Ovary (tissue), 3 donors: ENCODE results near the gene TMPRSS4.

ENCODE experiments used
- POLR2A ChIP-seq: fragments of 450-650 bp; IDR thresholded peaks from one replicate; pipeline ENCODE4 v1.6.1; 2017; ENCODE audit warnings: antibody characterized with exemption, mild to moderate bottlenecking, moderate library complexity
- TF ChIP-seq, protein P1 (sequence below), 3 donors: fragments of 450-650 bp in 2 of 3; fragments of 200-600 bp in 1 of 3; IDR thresholded peaks; one replicate each; pipeline versions ENCODE4 v1.5.1 to v1.8.0; 2016 to 2022; ENCODE audit warnings: antibody characterized with exemption in 3 of 3, mild to moderate bottlenecking in 1 of 3
- donor health status: DM: no; HTN: no; CAD: no.

DNA sequence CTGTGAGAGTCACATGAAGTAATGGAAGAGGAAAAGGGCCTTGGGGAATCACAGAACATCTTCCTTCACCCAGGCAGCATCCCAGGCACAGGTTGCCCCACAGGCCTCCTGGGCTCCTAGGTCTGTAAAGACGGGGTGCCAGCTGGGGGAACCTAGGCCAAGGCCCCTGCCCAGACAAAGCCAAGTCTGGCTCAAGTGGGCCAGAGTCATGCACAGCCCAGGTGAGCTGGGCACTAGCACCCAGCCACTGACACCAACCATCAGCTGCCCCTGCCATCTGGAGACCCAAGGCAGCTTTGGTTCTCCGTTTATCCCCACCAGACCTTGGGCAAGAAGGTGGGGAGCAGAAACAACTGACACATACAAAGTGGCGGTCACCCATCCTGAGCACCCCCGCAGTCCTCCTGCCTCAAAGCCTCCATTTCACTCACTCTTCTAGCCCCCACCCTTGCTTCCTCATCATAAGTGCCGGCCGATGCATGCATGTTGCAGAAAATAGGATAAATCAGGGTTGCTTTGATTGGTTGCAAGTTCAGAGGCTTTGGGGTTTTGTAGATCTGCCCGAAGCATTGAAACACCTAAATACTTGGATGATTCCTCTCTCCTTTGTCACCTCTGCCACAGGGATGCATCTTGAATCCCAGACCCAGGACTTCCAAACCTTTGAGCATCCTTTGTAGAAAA lies 26.5 kb upstream of the TMPRSS4 start:
- TF ChIP-seq, protein P1, sequence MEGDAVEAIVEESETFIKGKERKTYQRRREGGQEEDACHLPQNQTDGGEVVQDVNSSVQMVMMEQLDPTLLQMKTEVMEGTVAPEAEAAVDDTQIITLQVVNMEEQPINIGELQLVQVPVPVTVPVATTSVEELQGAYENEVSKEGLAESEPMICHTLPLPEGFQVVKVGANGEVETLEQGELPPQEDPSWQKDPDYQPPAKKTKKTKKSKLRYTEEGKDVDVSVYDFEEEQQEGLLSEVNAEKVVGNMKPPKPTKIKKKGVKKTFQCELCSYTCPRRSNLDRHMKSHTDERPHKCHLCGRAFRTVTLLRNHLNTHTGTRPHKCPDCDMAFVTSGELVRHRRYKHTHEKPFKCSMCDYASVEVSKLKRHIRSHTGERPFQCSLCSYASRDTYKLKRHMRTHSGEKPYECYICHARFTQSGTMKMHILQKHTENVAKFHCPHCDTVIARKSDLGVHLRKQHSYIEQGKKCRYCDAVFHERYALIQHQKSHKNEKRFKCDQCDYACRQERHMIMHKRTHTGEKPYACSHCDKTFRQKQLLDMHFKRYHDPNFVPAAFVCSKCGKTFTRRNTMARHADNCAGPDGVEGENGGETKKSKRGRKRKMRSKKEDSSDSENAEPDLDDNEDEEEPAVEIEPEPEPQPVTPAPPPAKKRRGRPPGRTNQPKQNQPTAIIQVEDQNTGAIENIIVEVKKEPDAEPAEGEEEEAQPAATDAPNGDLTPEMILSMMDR (IDR thresholded peaks at IDR 0.05): no peak
- no peak for TF ChIP-seq POLR2A
